Islet of Langerhans (tissue), 1 donor: ENCODE data around the gene ARHGAP22.

Experiments
- FAIRE-seq: peaks from one replicate; lab custom pipeline; 2011; peaks lifted over from hg19 to GRCh38; lab: Jason Lieb, UNC

Gene ARHGAP22

GRCh38 chr10:48633381-48634197 lies 28.7 kb upstream of the ARHGAP22 start:
- FAIRE-seq = no peak

GRCh38 chr10:48632166-48632565 lies 27.3 kb upstream of the ARHGAP22 start:
- FAIRE-seq = no peak

GRCh38 chr10:48627984-48628609 lies 23.2 kb upstream of the ARHGAP22 start:
- FAIRE-seq = no peak

GRCh38 chr10:48626986-48627731 lies 22.3 kb upstream of the ARHGAP22 start:
- no peak for FAIRE-seq

- FAIRE-seq = no peak
Observed at GRCh38 chr10:48626447-48626846, 21.6 kb upstream of the ARHGAP22 start.

GRCh38 chr10:48625826-48626134 lies 20.9 kb upstream of the ARHGAP22 start:
- FAIRE-seq = no peak

- FAIRE-seq = no peak
Observed at GRCh38 chr10:48623607-48624132, 18.8 kb upstream of the ARHGAP22 start.

GRCh38 chr10:48623009-48623408 lies 18.1 kb upstream of the ARHGAP22 start:
- no peak for FAIRE-seq

- no peak for FAIRE-seq
Observed at GRCh38 chr10:48620719-48621118, 15.8 kb upstream of the ARHGAP22 start.

GRCh38 chr10:48616436-48616835 lies 11.6 kb upstream of the ARHGAP22 start:
- no peak for FAIRE-seq

- no peak for FAIRE-seq
Observed at GRCh38 chr10:48614481-48615390, 9.9 kb upstream of the ARHGAP22 start.

GRCh38 chr10:48613016-48613415 lies 8.1 kb upstream of the ARHGAP22 start:
- FAIRE-seq = no peak

GRCh38 chr10:48612236-48612943 lies 7.5 kb upstream of the ARHGAP22 start:
- no peak for FAIRE-seq

- no peak for FAIRE-seq
Observed at GRCh38 chr10:48611133-48611532, 6.3 kb upstream of the ARHGAP22 start.

- FAIRE-seq = no peak
Observed at GRCh38 chr10:48610585-48611093, 5.8 kb upstream of the ARHGAP22 start.

GRCh38 chr10:48609899-48610584 lies 5.2 kb upstream of the ARHGAP22 start:
- FAIRE-seq = no peak

GRCh38 chr10:48609441-48609840 lies 4.6 kb upstream of the ARHGAP22 start:
- no peak for FAIRE-seq

- FAIRE-seq = no peak
Observed at GRCh38 chr10:48608976-48609375, 4.1 kb upstream of the ARHGAP22 start.

GRCh38 chr10:48608279-48608681 lies 3.4 kb upstream of the ARHGAP22 start:
- FAIRE-seq = no peak
